ENCODE data around the gene FGF11. TPM values are rescaled to one million over a fixed set of nuclear protein-coding genes. Genes with fewer than 3 reads are reported as not detected.
"Not testable (repeated sequence)": the region's sequence is repeated elsewhere in the genome, so short reads cannot be mapped to it uniquely, and the experiment has no call there.

The FGF11 gene
- total and polyA plus RNA-seq, 8 donors: 0.37 to 15.6 (median 1.7) TPM; not detected in 4

DNA sequence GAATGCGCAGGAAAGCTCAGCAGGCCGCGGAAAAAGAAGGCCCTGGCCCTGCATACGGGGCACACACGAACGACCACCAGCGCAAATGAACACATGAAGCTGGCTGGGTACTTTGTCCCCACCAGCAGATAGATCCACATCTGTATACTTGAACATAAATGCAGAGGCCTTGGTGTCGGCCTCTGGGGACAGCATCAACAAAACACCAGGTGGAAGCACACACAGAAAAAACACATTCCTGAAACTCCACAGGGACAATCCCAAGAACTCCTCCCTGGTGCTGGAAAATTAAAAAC lies 40.7 kb downstream of the FGF11 start:
- intact Hi-C loops (cut with DNase I; ENCODE audit: low total_unique reads): no loop called here
- H3K27ac ChIP-seq: peak overlapping the region; percentile 97 to 100 (median 100)
- no peak for TF ChIP-seq EP300 (IDR thresholded peaks at IDR 0.05)
- TF ChIP-seq, protein P1, sequence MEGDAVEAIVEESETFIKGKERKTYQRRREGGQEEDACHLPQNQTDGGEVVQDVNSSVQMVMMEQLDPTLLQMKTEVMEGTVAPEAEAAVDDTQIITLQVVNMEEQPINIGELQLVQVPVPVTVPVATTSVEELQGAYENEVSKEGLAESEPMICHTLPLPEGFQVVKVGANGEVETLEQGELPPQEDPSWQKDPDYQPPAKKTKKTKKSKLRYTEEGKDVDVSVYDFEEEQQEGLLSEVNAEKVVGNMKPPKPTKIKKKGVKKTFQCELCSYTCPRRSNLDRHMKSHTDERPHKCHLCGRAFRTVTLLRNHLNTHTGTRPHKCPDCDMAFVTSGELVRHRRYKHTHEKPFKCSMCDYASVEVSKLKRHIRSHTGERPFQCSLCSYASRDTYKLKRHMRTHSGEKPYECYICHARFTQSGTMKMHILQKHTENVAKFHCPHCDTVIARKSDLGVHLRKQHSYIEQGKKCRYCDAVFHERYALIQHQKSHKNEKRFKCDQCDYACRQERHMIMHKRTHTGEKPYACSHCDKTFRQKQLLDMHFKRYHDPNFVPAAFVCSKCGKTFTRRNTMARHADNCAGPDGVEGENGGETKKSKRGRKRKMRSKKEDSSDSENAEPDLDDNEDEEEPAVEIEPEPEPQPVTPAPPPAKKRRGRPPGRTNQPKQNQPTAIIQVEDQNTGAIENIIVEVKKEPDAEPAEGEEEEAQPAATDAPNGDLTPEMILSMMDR (IDR thresholded peaks at IDR 0.05): no peak
- no peak for TF ChIP-seq POLR2A (IDR thresholded peaks at IDR 0.05)
- 1 to 7% (median 5%) methylated on average over 8 of the region's 8 CpGs for WGBS, 5 donors
- peak overlapping the region; percentile 87 to 99 (median 96) for H3K4me3 ChIP-seq
- no peaks in the 10 kb centered on the region for H3K27me3 ChIP-seq
- H3K4me1 ChIP-seq: peaks cover 38 to 74% (median 65%) of the 10 kb centered on the region in 4 donors
- H3K36me3 ChIP-seq: no peaks in the 10 kb centered on the region
- H3K9me3 ChIP-seq: no peaks in the 10 kb centered on the region
- DNase-seq: no peak

DNA sequence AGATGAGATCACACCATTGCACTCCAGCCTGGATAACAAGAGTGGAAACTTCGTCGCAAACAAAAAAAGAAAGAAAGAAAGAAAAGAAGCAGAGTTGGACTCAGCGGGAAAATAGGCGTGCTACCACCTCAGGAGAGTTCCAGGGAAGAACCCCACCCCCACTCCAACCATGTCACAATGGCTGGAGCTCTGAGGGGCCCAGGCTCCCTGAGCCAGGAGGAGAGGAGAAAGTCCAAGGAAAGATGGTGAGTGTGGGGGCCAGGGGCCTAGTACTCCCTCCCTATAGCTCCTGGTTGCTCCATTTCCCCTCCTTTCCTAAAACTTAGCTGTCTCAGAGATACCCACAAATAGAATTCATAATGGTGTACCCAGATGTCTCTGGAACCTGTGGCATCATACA lies 42.0 kb downstream of the FGF11 start, which contains the start of gene SLC35G6:
Gene SLC35G6 (plus strand): TSS at position 172 of the 400 bp plus-strand sequence. CDS start 71 bp downstream, at position 243.
- H3K36me3 ChIP-seq: not testable (repeated sequence)
- Histone ChIP-seq H3K4me3 (peak within 1 kb of the TSS in 3 of 4 donors; percentile 87 to 99 (median 92)), H3K4me1 (peaks cover 34 to 74% (median 65%) of the 10 kb centered on the region in 4 donors)

DNA sequence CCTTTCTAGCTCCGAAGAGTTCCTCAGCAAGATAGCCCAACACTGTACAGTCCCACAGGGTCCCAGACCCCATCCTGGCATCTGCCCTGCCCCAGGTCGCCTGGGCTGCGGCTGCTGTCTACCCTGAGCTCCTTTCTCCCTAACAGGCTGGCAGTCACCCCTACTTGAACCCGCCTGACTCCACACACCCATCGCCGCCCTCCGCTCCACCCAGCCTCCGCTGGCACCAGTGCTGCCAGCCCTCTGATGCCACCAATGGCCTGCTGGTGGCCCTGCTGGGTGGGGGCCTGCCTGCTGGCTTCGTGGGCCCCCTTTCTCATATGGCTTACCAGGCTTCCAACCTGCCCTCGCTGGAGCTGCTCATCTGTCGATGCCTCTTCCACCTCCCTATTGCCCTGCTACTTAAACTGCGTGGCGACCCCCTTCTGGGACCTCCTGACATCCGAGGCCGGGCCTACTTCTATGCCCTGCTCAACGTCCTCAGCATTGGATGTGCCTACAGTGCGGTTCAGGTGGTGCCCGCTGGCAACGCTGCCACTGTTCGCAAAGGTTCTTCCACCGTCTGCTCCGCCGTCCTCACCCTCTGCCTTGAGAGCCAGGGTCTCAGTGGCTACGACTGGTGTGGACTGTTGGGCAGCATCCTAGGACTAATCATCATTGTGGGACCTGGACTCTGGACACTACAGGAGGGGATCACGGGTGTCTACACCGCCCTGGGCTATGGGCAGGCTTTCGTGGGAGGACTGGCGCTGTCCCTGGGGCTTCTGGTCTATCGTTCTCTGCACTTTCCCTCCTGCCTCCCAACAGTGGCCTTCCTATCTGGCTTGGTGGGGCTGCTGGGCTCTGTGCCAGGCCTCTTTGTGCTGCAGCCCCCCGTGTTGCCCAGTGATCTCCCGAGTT lies 42.8 kb downstream of the FGF11 start:
- intact Hi-C loops (cut with DNase I; ENCODE audit: low total_unique reads); H3K9me3 ChIP-seq; H3K27me3 ChIP-seq; H3K4me3 ChIP-seq; DNase-seq; H3K36me3 ChIP-seq: not testable (repeated sequence)
- Histone ChIP-seq H3K4me1 (peaks cover 34 to 74% (median 65%) of the 10 kb centered on the region in 4 donors), H3K27ac (peak overlapping the region; percentile 94 to 100 (median 99))
- 83 to 86% (median 84%) methylated on average over 24 to 31 of the region's 31 CpGs for WGBS, 5 donors

More for the DNA sequence above, 42.0 kb downstream of the FGF11 start, which contains the start of gene SLC35G6:
- peak within 1 kb of the TSS; percentile 98 to 100 (median 100) for H3K27ac ChIP-seq
- H3K9me3 ChIP-seq; H3K27me3 ChIP-seq; intact Hi-C loops (cut with DNase I; ENCODE audit: low total_unique reads); DNase-seq: not testable (repeated sequence)
- 91 to 100% (median 92%) methylated on average over 4 of the region's 4 CpGs for WGBS, 5 donors

DNA sequence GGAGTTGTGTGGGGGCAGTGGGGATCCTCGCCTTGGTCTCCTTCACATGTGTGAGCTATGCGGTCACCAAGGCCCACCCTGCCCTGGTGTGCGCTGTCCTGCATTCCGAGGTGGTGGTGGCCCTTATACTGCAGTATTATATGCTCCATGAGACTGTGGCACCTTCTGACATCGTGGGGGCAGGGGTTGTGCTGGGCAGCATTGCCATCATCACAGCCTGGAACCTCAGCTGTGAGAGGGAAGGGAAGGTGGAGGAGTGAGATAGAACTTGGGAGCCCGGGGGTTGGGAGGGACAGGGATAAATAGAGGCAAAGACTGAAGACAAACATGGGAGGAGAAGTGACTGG lies 43.4 kb downstream of the FGF11 start:
- H3K27me3 ChIP-seq; DNase-seq; H3K36me3 ChIP-seq; intact Hi-C loops (cut with DNase I; ENCODE audit: low total_unique reads); H3K9me3 ChIP-seq: not testable (repeated sequence)
- Histone ChIP-seq H3K4me3 (peak overlapping the region in 3 of 4 donors; percentile 55 to 71 (median 57)), H3K27ac (peak overlapping the region; percentile 94 to 100 (median 99)), H3K4me1 (peaks cover 33 to 74% (median 65%) of the 10 kb centered on the region in 4 donors)
- WGBS, 5 donors: 48 to 69% (median 63%) methylated on average over 6 of the region's 6 CpGs

DNA sequence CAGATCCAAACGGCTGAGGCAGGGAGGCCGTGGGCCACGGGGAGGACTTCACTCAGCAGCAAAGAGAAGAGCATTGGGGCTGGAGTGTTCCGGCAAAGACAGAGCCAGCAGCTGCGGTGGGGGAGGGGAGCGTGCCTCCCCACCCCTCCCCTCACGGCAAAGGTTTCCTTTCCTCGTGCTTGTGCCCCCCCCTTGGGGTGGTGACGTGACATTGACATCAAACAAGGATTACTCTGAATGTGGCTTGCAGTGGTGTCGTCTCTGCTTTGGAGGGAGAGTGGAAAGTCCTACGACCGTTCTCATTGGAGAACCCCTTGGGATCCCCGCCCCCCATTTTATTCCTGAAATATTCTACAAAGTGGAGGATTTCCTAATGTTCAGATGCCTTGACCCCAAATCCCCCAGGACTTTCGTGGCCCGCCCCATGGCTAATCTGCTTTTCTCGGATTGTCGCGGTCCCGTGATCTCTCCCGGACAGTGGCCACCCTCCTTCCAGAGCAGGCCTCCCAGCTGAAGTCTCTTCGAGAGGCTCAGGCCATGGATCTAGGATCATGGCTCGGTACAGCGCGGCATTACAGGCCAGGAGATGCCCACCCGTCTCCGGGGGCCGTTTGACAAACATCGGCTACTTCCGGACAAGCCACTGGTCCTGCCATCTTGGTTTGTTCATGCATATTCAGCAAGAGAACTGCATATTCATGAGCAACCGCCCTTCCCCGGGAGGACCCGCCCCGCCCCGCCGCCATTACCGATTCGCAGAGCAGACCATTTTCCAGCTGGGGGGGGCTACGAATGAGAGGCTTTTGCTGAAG lies 44.1 kb downstream of the FGF11 start:
- peak; percentile 75 for TF ChIP-seq EP300 (IDR thresholded peaks at IDR 0.05)
- TF ChIP-seq, protein P1 (IDR thresholded peaks at IDR 0.05): no peak
- peak in 1 of 4 donors; percentile 60 for TF ChIP-seq POLR2A (IDR thresholded peaks at IDR 0.05)
- TF ChIP-seq POLR2AphosphoS5 (IDR thresholded peaks at IDR 0.05): peak; percentile 68 to 85 (median 82)
- peaks cover 0 to 8% (median 0%) of the 10 kb centered on the region in 4 donors for H3K36me3 ChIP-seq
- intact Hi-C loops (cut with DNase I; ENCODE audit: low total_unique reads): no loop called here
- 0 to 1% (median 1%) methylated on average over 24 to 38 of the region's 38 CpGs for WGBS, 5 donors
- H3K27me3 ChIP-seq: no peaks in the 10 kb centered on the region
- H3K9me3 ChIP-seq: no peaks in the 10 kb centered on the region
- H3K4me3 ChIP-seq: peak overlapping the region; percentile 55 to 71 (median 60)
- peak overlapping the region; percentile 94 to 100 (median 99) for H3K27ac ChIP-seq
- peaks cover 25 to 74% (median 65%) of the 10 kb centered on the region in 4 donors for H3K4me1 ChIP-seq
- peak; percentile 90 to 97 for DNase-seq

All from stomach (tissue), 9 donors.